Measurements from ENCODE around the gene FRMD3. TPM values are rescaled to one million over a fixed set of nuclear protein-coding genes. Genes with fewer than 3 reads are reported as not detected.

Gene FRMD3
- polyA plus RNA-seq, 1 donor from 2014 or later: 13.0 TPM

- H2AFZ ChIP-seq (ENCODE audit: low read depth, low read length): no peak overlapping the region
- no peak overlapping the region for H3K27ac ChIP-seq (ENCODE audit: low read length)
- H3K4me2 ChIP-seq (ENCODE audit: low read length): no peak overlapping the region
- H3K9ac ChIP-seq (ENCODE audit: low read length): no peak overlapping the region
- no peak for TF ChIP-seq EZH2 (IDR thresholded peaks at IDR 0.05; ENCODE audit: borderline replicate concordance, insufficient read depth, low read length, poor library complexity, severe bottlenecking)
- TF ChIP-seq RAD21 (conservative IDR thresholded peaks at IDR 0.05): no peak
- no peaks in the 10 kb centered on the region for H3K79me2 ChIP-seq (replicated peaks; ENCODE audit: insufficient read depth, low read length)
- no peak overlapping the region for H3K4me3 ChIP-seq (ENCODE audit: low read length)
- H3K27me3 ChIP-seq (ENCODE audit: insufficient read depth, low read depth, low read length): no peaks in the 10 kb centered on the region
- no peaks in the 10 kb centered on the region for H4K20me1 ChIP-seq (ENCODE audit: insufficient read depth)
- H3K9me2 ChIP-seq (ENCODE audit: insufficient read depth, low read length): no peaks in the 10 kb centered on the region
- no peaks in the 10 kb centered on the region for H3K36me3 ChIP-seq (ENCODE audit: insufficient read depth, low read length)
- no peaks in the 10 kb centered on the region for H3K9me3 ChIP-seq (ENCODE audit: low read length)
- no peaks in the 10 kb centered on the region for H3F3A ChIP-seq (ENCODE audit: insufficient read depth, low read length, poor library complexity, severe bottlenecking)
Observed at GRCh38 chr9:83574482-83574881, 36.3 kb upstream of the FRMD3 start.

GRCh38 chr9:83572524-83572923, 34.3 kb upstream of the FRMD3 start:
- Histone ChIP-seq H3K9me2 (ENCODE audit: insufficient read depth, low read length) (no peaks in the 10 kb centered on the region), H3K27ac (ENCODE audit: low read length) (no peak overlapping the region), H4K20me1 (ENCODE audit: insufficient read depth) (no peaks in the 10 kb centered on the region), H3K36me3 (ENCODE audit: insufficient read depth, low read length) (no peaks in the 10 kb centered on the region), H3K9ac (ENCODE audit: low read length) (no peak overlapping the region), H3K27me3 (ENCODE audit: insufficient read depth, low read depth, low read length) (no peaks in the 10 kb centered on the region), H3K9me3 (ENCODE audit: low read length) (no peaks in the 10 kb centered on the region), H3K4me3 (ENCODE audit: low read length) (no peak overlapping the region), H3K79me2 (replicated peaks; ENCODE audit: insufficient read depth, low read length) (no peaks in the 10 kb centered on the region), H2AFZ (ENCODE audit: low read depth, low read length) (no peak overlapping the region), H3K4me2 (ENCODE audit: low read length) (no peak overlapping the region), H3F3A (ENCODE audit: insufficient read depth, low read length, poor library complexity, severe bottlenecking) (no peaks in the 10 kb centered on the region)
- TF ChIP-seq EZH2 (IDR thresholded peaks at IDR 0.05; ENCODE audit: borderline replicate concordance, insufficient read depth, low read length, poor library complexity, severe bottlenecking) (no peak), TAF1 (IDR thresholded peaks at IDR 0.05; ENCODE audit: low read depth) (no peak), EP300 (conservative IDR thresholded peaks at IDR 0.05; ENCODE audit: poor library complexity, severe bottlenecking) (no peak), SMC3 (conservative IDR thresholded peaks at IDR 0.05; ENCODE audit: poor library complexity) (no peak), MXI1 (conservative IDR thresholded peaks at IDR 0.05; ENCODE audit: poor library complexity, severe bottlenecking) (no peak), CTCF (IDR thresholded peaks at IDR 0.05; ENCODE audit: poor library complexity, severe bottlenecking) (no peak), POLR2AphosphoS5 (IDR thresholded peaks at IDR 0.05) (no peak), RAD21 (conservative IDR thresholded peaks at IDR 0.05) (no peak), REST (IDR thresholded peaks at IDR 0.05; ENCODE audit: borderline replicate concordance) (no peak)

GRCh38 chr9:83570359-83570758, 32.2 kb upstream of the FRMD3 start:
- no peaks in the 10 kb centered on the region for H3K36me3 ChIP-seq (ENCODE audit: insufficient read depth, low read length)

More at GRCh38 chr9:83570359-83570758, 32.2 kb upstream of the FRMD3 start:
- H3K4me3 ChIP-seq (ENCODE audit: low read length): no peak overlapping the region
- no peak overlapping the region for H3K9ac ChIP-seq (ENCODE audit: low read length)
- no peak overlapping the region for H3K27ac ChIP-seq (ENCODE audit: low read length)
- H3K79me2 ChIP-seq (replicated peaks; ENCODE audit: insufficient read depth, low read length): no peaks in the 10 kb centered on the region
- no peaks in the 10 kb centered on the region for H3K9me2 ChIP-seq (ENCODE audit: insufficient read depth, low read length)
- no peaks in the 10 kb centered on the region for H3F3A ChIP-seq (ENCODE audit: insufficient read depth, low read length, poor library complexity, severe bottlenecking)
- TF ChIP-seq MXI1 (conservative IDR thresholded peaks at IDR 0.05; ENCODE audit: poor library complexity, severe bottlenecking) (no peak), CTCF (IDR thresholded peaks at IDR 0.05; ENCODE audit: poor library complexity, severe bottlenecking) (no peak), POLR2AphosphoS5 (IDR thresholded peaks at IDR 0.05) (no peak), SMC3 (conservative IDR thresholded peaks at IDR 0.05; ENCODE audit: poor library complexity) (no peak), EP300 (conservative IDR thresholded peaks at IDR 0.05; ENCODE audit: poor library complexity, severe bottlenecking) (no peak), TAF1 (IDR thresholded peaks at IDR 0.05; ENCODE audit: low read depth) (no peak), RAD21 (conservative IDR thresholded peaks at IDR 0.05) (no peak), REST (IDR thresholded peaks at IDR 0.05; ENCODE audit: borderline replicate concordance) (no peak), EZH2 (IDR thresholded peaks at IDR 0.05; ENCODE audit: borderline replicate concordance, insufficient read depth, low read length, poor library complexity, severe bottlenecking) (no peak)
- no peak overlapping the region for H2AFZ ChIP-seq (ENCODE audit: low read depth, low read length)
- no peaks in the 10 kb centered on the region for H3K27me3 ChIP-seq (ENCODE audit: insufficient read depth, low read depth, low read length)
- H3K4me2 ChIP-seq (ENCODE audit: low read length): no peak overlapping the region
- no peaks in the 10 kb centered on the region for H3K9me3 ChIP-seq (ENCODE audit: low read length)
- no peaks in the 10 kb centered on the region for H4K20me1 ChIP-seq (ENCODE audit: insufficient read depth)

Measured in neural cell (in vitro differentiated cells).